H9 (cell line): ENCODE results near the gene INSC. TPM values are rescaled to one million over a fixed set of nuclear protein-coding genes. Genes with fewer than 3 reads are reported as not detected.

Experiments
- DNase-seq: peaks from one replicate; pipeline ENCODE4 v3.0.0-alpha.2; 2017
- H2AFZ ChIP-seq: one replicate; pipeline ENCODE4 v1.6.1; 2013; ENCODE audit warnings: mild to moderate bottlenecking, low read length, control low read depth, moderate library complexity
- H2AK5ac ChIP-seq: 2 replicates; pipeline ENCODE4 v1.6.1; 2013; ENCODE audit warnings: low read length, control low read depth, mixed read lengths; ENCODE audit not compliant: insufficient read length
- H2BK120ac ChIP-seq: one replicate; pipeline ENCODE4 v1.6.1; 2013; ENCODE audit warnings: low read depth, mild to moderate bottlenecking, low read length, control low read depth, inconsistent platforms; ENCODE audit not compliant: poor library complexity, severe bottlenecking
- H2BK12ac ChIP-seq: 2 replicates; pipeline ENCODE4 v1.6.1; 2013; ENCODE audit warnings: low read length, control low read depth, mixed read lengths, low read depth; ENCODE audit not compliant: insufficient read length
- H2BK15ac ChIP-seq: 2 replicates; pipeline ENCODE4 v1.6.1; 2013; ENCODE audit warnings: low read depth, low read length, control low read depth
- H2BK20ac ChIP-seq: one replicate; pipeline ENCODE4 v1.6.1; 2013; ENCODE audit warnings: low read depth, mild to moderate bottlenecking, low read length, control low read depth, inconsistent platforms; ENCODE audit not compliant: poor library complexity, severe bottlenecking
- H2BK5ac ChIP-seq: 2 replicates; pipeline ENCODE4 v1.6.1; 2013; ENCODE audit warnings: low read length, control low read depth, mixed read lengths; ENCODE audit not compliant: insufficient read length
- H3K14ac ChIP-seq: 2 replicates; pipeline ENCODE4 v1.6.1; 2013; ENCODE audit warnings: low read length, control low read depth; ENCODE audit not compliant: insufficient read depth
- H3K18ac ChIP-seq: 2 replicates; pipeline ENCODE4 v1.6.1; 2013; ENCODE audit warnings: low read depth, mild to moderate bottlenecking, mixed read lengths, low read length, control low read depth; ENCODE audit not compliant: insufficient read length
- H3K23ac ChIP-seq: 2 replicates; pipeline ENCODE4 v1.6.1; 2013; ENCODE audit warnings: low read length, control low read depth, mixed read lengths, low read depth; ENCODE audit not compliant: insufficient read length
- H3K23me2 ChIP-seq: 2 replicates; pipeline ENCODE4 v1.6.1; 2013; ENCODE audit warnings: low read depth, mild to moderate bottlenecking, mixed read lengths, low read length, control low read depth; ENCODE audit not compliant: insufficient read length, poor library complexity, severe bottlenecking
- H3K27ac ChIP-seq: 2 replicates; pipeline ENCODE4 v1.5.1; 2013; ENCODE audit warnings: low read length, control low read depth, mixed read lengths, low read depth; ENCODE audit not compliant: insufficient read length
- H3K27me3 ChIP-seq: 2 replicates; pipeline ENCODE4 v1.6.1; 2013; ENCODE audit warnings: low read length, control low read depth, inconsistent platforms; ENCODE audit not compliant: insufficient read depth
- H3K4ac ChIP-seq: 2 replicates; pipeline ENCODE4 v1.6.1; 2013; ENCODE audit warnings: low read depth, mild to moderate bottlenecking, control low read depth, inconsistent platforms, low read length, moderate library complexity
- H3K4me1 ChIP-seq: 2 replicates; pipeline ENCODE4 v1.6.1; 2013; ENCODE audit warnings: low read length, control low read depth, inconsistent platforms; ENCODE audit not compliant: insufficient read depth
- H3K4me2 ChIP-seq: 2 replicates; pipeline ENCODE4 v1.6.1; 2013; ENCODE audit warnings: low read length, control low read depth, mixed read lengths; ENCODE audit not compliant: insufficient read length, insufficient read depth
- H3K56ac ChIP-seq: 2 replicates; pipeline ENCODE4 v1.6.1; 2013; ENCODE audit warnings: low read depth, mild to moderate bottlenecking, mixed read lengths, low read length, control low read depth; ENCODE audit not compliant: insufficient read length
- H3K79me1 ChIP-seq: 2 replicates; pipeline ENCODE4 v1.6.1; 2013; ENCODE audit warnings: low read depth, mild to moderate bottlenecking, moderate library complexity, low read length, control low read depth, inconsistent platforms; ENCODE audit not compliant: insufficient read depth, poor library complexity, severe bottlenecking
- H3K79me2 ChIP-seq: 2 replicates; pipeline ENCODE4 v1.6.1; 2013; ENCODE audit warnings: low read length, control low read depth, inconsistent platforms; ENCODE audit not compliant: insufficient read depth
- H3K9ac ChIP-seq: 2 replicates; pipeline ENCODE4 v1.6.1; 2013; ENCODE audit warnings: low read length, control low read depth, mixed read lengths; ENCODE audit not compliant: insufficient read length; ENCODE audit errors: extremely low read depth
- H3K9me3 ChIP-seq: one replicate; pipeline ENCODE4 v1.6.1; 2013; ENCODE audit warnings: low read depth, low read length, inconsistent platforms; ENCODE audit not compliant: control insufficient read depth
- H3T11ph ChIP-seq: one replicate; pipeline ENCODE4 v1.6.1; 2013; ENCODE audit warnings: mild to moderate bottlenecking, low read length, control low read depth, inconsistent platforms
- H4K20me1 ChIP-seq: one replicate; pipeline ENCODE4 v1.6.1; 2013; ENCODE audit not compliant: control insufficient read depth, insufficient read length, insufficient read depth
- H4K5ac ChIP-seq: 2 replicates; pipeline ENCODE4 v1.6.1; 2013; ENCODE audit warnings: low read depth, mild to moderate bottlenecking, mixed read lengths, low read length, control low read depth; ENCODE audit not compliant: insufficient read length
- H4K8ac ChIP-seq: replicated peaks from 2 replicates; pipeline ENCODE4 v1.6.1; 2013; ENCODE audit warnings: low read length, control low read depth, mixed read lengths, low read depth; ENCODE audit not compliant: insufficient read length
- H4K91ac ChIP-seq: 2 replicates; pipeline ENCODE4 v1.6.1; 2013; ENCODE audit warnings: low read depth, mild to moderate bottlenecking, moderate library complexity, mixed read lengths, low read length, control low read depth; ENCODE audit not compliant: insufficient read length
- H3K27ac Mint-ChIP-seq, 3 experiments: 2 replicates in 2 of 3; 3 replicates in 1 of 3; pipeline ENCODE4 v1.8.0; 2020 to 2021; ENCODE audit warnings: mixed read lengths in 3 of 3, mild to moderate bottlenecking in 1 of 3, moderate library complexity in 1 of 3
- H3K27me3 Mint-ChIP-seq: 2 replicates; pipeline ENCODE4 v1.8.0; 2021; ENCODE audit warnings: low read depth, mild to moderate bottlenecking, moderate library complexity, mixed read lengths
- H3K36me3 Mint-ChIP-seq, 3 experiments: 2 replicates in 2 of 3; 3 replicates in 1 of 3; pipeline ENCODE4 v1.8.0; 2020 to 2021; ENCODE audit warnings: low read depth in 3 of 3, mixed read lengths in 3 of 3; ENCODE audit not compliant: insufficient read depth in 1 of 3
- H3K4me1 Mint-ChIP-seq, 2 experiments: 2 replicates each; pipeline ENCODE4 v1.8.0; 2020; ENCODE audit warnings: mixed read lengths in 2 of 2
- H3K4me3 Mint-ChIP-seq, 2 experiments: 2 replicates in 1 of 2; 3 replicates in 1 of 2; pipeline ENCODE4 v1.8.0; 2020 to 2021; ENCODE audit warnings: mild to moderate bottlenecking in 2 of 2, mixed read lengths in 2 of 2, moderate library complexity in 1 of 2
- H3K9me3 Mint-ChIP-seq, 2 experiments: 2 replicates in 1 of 2; 3 replicates in 1 of 2; pipeline ENCODE4 v1.8.0; 2020; ENCODE audit warnings: mild to moderate bottlenecking in 2 of 2, mixed read lengths in 2 of 2, moderate library complexity in 1 of 2
- WGBS: extraction: QIAGEN DNeasy Blood & Tissue Kit; methylation state at CpG from one replicate; pipeline ENCODE4 v1.1.7; 2013; ENCODE audit warnings: missing lambda C conversion rate, low lambda C conversion rate, mixed read lengths; ENCODE audit not compliant: insufficient read length; ENCODE audit errors: extremely low coverage; 5-methylcytosine and 5-hydroxymethylcytosine counted together
- total RNA-seq: library from RNA; stranded (reverse); gene quantifications from 2 replicates; pipeline ENCODE4 v1.2.1, GENCODE V29; 2021
- TF ChIP-seq, protein P1 (sequence below): fragments of 200-600 bp; sonication (generic); conservative IDR thresholded peaks from 3 replicates; pipeline ENCODE4 v1.8.0; 2021; ENCODE audit warnings: antibody characterized with exemption, mild to moderate bottlenecking

Gene INSC
- total RNA-seq, 1 experiment from 2014 or later = not detected

DNA sequence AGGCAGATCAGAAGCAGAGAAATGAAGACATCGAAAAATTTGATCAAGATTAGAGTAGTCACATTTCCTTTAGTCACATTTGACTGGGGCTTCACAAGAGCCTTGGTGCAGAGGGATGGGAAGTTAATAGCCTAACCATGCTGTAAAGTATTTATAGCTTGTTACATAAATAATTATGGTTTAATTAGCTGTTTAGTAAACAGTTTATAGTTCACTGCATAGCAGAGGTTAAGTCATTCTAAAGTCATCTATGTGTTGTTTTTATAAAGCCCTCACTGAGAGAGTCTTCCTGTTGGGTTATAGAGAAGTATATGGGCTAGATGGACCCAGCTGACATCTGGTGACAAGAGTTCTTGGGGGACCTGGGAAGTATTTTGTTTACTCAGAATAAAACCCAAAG is 47.1 kb downstream of the INSC start:
- Histone ChIP-seq H3K9me3 (no peaks in the 10 kb centered on the region), H2BK15ac (no peak overlapping the region), H3K4me2 (no peak overlapping the region), H3K14ac (no peak overlapping the region), H2BK120ac (no peak overlapping the region), H3K4me1 (no peaks in the 10 kb centered on the region), H2AK5ac (no peak overlapping the region), H4K91ac (no peak overlapping the region), H3K23me2 (no peaks in the 10 kb centered on the region), H3K18ac (no peak overlapping the region), H4K20me1 (no peaks in the 10 kb centered on the region), H3K27me3 (no peaks in the 10 kb centered on the region), H3K4ac (no peak overlapping the region), H4K5ac (no peak overlapping the region), H3K9ac (no peak overlapping the region), H4K8ac (no peak overlapping the region), H3K27ac (no peak overlapping the region), H3T11ph (no peak overlapping the region), H2BK12ac (no peak overlapping the region), H2BK20ac (no peak overlapping the region), H3K56ac (no peak overlapping the region), H2BK5ac (no peak overlapping the region), H3K79me1 (no peaks in the 10 kb centered on the region), H3K79me2 (no peaks in the 10 kb centered on the region), H2AFZ (no peak overlapping the region), H3K23ac (no peak overlapping the region)
- Mint-ChIP-seq H3K27me3 (peaks cover 3% of the 10 kb centered on the region), H3K36me3 (no peaks in the 10 kb centered on the region), H3K4me3 (no peak overlapping the region), H3K9me3 (no peaks in the 10 kb centered on the region), H3K27ac (no peak overlapping the region), H3K4me1 (no peaks in the 10 kb centered on the region; a peak in 1 of 4 replicates)
- no CpG with 5 or more reads among the region's 1 CpG for WGBS
- TF ChIP-seq, protein P1, sequence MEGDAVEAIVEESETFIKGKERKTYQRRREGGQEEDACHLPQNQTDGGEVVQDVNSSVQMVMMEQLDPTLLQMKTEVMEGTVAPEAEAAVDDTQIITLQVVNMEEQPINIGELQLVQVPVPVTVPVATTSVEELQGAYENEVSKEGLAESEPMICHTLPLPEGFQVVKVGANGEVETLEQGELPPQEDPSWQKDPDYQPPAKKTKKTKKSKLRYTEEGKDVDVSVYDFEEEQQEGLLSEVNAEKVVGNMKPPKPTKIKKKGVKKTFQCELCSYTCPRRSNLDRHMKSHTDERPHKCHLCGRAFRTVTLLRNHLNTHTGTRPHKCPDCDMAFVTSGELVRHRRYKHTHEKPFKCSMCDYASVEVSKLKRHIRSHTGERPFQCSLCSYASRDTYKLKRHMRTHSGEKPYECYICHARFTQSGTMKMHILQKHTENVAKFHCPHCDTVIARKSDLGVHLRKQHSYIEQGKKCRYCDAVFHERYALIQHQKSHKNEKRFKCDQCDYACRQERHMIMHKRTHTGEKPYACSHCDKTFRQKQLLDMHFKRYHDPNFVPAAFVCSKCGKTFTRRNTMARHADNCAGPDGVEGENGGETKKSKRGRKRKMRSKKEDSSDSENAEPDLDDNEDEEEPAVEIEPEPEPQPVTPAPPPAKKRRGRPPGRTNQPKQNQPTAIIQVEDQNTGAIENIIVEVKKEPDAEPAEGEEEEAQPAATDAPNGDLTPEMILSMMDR = no peak
- DNase-seq = no peak
